HUES6 (cell line): ENCODE results near the gene NOTCH4.
A peak's percentile ranks its signal among the peaks of the same experiment; 100 is the strongest.
"Not testable (repeated sequence)": the region's sequence is repeated elsewhere in the genome, so short reads cannot be mapped to it uniquely, and the experiment has no call there.

Experiments
- H3K27ac ChIP-seq: 2 replicates; pipeline ENCODE4 v1.7.0; 2013; ENCODE audit warnings: low read depth, mild to moderate bottlenecking, low read length, inconsistent platforms
- H3K27me3 ChIP-seq: 2 replicates; pipeline ENCODE4 v1.6.1; 2013; ENCODE audit warnings: low read length; ENCODE audit not compliant: control insufficient read depth, insufficient read depth
- H3K36me3 ChIP-seq: 2 replicates; pipeline ENCODE4 v1.6.1; 2013; ENCODE audit warnings: low read length; ENCODE audit not compliant: control insufficient read depth, insufficient read depth
- H3K4me1 ChIP-seq: 2 replicates; pipeline ENCODE4 v1.6.1; 2013; ENCODE audit warnings: low read length; ENCODE audit not compliant: control insufficient read depth, insufficient read depth
- H3K4me3 ChIP-seq: 2 replicates; pipeline ENCODE4 v1.5.1; 2013; ENCODE audit warnings: low read depth, low read length
- H3K9ac ChIP-seq: one replicate; pipeline ENCODE4 v1.6.1; 2013; ENCODE audit warnings: mild to moderate bottlenecking, low read length
- H3K9me3 ChIP-seq: 2 replicates; pipeline ENCODE4 v1.6.1; 2013; ENCODE audit warnings: low read depth, low read length; ENCODE audit not compliant: control insufficient read depth, insufficient read depth

NOTCH4 gene

DNA sequence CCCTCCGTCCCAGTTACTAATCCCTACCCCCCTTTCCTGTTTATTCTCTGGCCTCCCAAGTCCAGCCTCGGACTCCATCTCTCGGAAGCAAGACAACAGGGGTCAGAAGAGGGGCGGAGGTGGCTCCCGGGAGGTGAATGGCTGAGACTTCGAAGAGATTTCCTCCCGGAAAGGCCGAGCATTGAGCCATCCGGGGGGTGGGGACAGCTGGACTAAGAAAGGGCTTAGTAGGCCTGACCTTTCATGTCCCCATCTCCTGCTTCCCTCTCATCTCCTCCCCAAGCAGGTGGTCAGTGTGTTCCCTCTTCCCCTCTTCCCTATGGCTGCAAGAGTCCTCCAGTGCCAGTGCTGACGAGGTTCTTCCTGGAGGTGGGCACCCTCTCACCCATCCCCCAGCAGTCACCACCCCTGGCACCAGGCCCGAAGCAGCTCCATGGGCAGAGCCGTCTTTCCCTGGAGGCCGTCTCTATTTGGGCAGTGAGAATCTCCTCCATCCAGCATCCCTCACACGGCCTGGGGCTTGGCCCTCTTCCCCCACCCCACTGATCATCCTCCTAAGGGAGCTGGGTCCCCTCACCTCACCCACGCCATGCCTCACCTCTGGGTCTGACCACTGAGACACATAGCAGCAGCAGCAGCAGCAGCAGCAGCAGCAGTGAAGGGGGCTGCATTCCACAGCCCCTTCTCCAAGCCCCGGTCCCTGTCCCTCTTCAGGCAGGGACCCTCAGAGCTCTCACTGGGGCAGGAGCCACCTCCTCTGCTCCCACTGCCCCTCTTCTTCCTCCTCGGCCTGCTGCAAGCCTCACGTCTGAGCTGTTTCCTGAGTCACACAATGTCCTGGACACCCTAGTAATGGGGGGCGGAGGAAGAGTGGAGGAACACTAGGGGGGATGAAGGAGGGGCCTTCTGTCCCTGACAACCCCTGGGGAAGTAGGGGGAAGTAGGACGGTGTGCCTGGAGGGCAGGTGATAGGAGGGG is at the start of gene NOTCH4:
NOTCH4 (minus strand) TSS at position 810 of the 978 bp plus-strand sequence; CDS start at position 671, 139 bp downstream.
- Histone ChIP-seq H3K27ac (no peak within 1 kb of the TSS), H3K9me3 (no peaks in the 10 kb centered on the region), H3K9ac (no peak within 1 kb of the TSS)

DNA sequence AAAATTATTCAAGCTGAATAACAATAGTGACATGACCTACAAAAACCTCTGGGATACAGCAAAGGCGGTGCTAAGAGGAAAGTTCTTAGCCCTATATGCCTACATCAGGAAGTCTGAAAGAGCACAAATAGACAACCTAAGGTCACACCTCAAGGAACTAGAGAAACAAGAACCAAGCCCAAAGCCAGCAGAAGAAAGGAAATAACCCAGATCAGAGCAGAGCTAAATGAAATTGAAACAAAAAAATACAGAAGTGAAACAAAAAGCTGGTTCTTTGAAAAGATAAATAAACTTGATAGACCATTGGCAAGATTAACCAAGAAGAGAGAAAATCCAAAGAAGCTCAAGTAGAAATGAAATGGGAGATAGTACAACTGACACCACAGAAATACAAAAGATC is 47.6 kb upstream of the NOTCH4 start:
- H3K9ac ChIP-seq = no peak overlapping the region
- H3K36me3 ChIP-seq = no peaks in the 10 kb centered on the region
- no peaks in the 10 kb centered on the region for H3K27me3 ChIP-seq
- no peak overlapping the region for H3K27ac ChIP-seq
- peaks cover 5% of the 10 kb centered on the region; the same call in 1 of the 2 replicates for H3K9me3 ChIP-seq
- H3K4me3 ChIP-seq = no peak overlapping the region
- no peaks in the 10 kb centered on the region for H3K4me1 ChIP-seq

More for the DNA sequence above, at the start of gene NOTCH4:
- peaks cover 16% of the 10 kb centered on the region; the same call in 1 of the 2 replicates for H3K4me1 ChIP-seq
- H3K36me3 ChIP-seq = no peaks in the 10 kb centered on the region
- H3K27me3 ChIP-seq = peaks cover 43% of the 10 kb centered on the region
- no peak within 1 kb of the TSS for H3K4me3 ChIP-seq

DNA sequence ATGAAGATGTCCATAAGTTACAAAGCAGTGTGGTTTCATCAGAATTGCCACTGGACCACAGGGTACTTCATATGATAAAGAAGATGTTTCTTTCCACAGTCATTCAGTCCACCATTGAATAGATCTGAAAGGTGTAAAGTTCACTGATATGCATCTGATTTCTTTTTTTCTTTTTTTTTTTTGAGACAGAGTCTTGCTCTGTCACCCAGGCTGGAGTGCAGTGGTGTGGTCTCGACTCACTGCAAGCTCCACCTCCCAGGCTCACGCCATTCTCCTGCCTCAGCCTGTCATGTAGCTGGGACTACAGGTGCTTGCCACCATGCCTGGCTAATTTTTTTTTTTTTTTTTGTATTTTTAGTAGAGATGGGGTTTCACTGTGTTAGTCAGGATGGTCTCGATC is 44.6 kb upstream of the NOTCH4 start:
- not testable (repeated sequence) for H3K9me3 ChIP-seq, H3K36me3 ChIP-seq, H3K27ac ChIP-seq, H3K9ac ChIP-seq, H3K4me1 ChIP-seq, H3K4me3 ChIP-seq, H3K27me3 ChIP-seq

DNA sequence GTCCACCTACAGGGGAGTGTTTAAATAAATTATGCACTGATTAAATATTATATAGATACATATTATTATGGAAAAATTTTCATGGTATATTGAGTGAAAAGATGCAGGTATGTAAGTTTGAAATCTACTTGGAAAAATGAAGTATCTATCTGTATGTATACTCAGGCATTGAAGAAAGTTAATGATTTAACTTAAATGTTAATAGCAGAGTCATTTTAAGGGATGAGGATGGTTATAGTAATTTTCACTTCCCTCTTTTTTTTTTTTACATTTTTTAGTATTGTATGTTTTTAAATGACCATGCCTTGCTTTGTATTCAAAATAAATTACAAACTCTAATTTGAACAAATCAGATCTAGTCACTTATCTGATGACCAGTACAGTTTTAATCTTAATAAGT is 43.2 kb upstream of the NOTCH4 start:
- Histone ChIP-seq H3K36me3 (no peaks in the 10 kb centered on the region), H3K27ac (no peak overlapping the region), H3K27me3 (no peaks in the 10 kb centered on the region), H3K9ac (no peak overlapping the region), H3K9me3 (no peaks in the 10 kb centered on the region), H3K4me3 (no peak overlapping the region), H3K4me1 (no peaks in the 10 kb centered on the region)

DNA sequence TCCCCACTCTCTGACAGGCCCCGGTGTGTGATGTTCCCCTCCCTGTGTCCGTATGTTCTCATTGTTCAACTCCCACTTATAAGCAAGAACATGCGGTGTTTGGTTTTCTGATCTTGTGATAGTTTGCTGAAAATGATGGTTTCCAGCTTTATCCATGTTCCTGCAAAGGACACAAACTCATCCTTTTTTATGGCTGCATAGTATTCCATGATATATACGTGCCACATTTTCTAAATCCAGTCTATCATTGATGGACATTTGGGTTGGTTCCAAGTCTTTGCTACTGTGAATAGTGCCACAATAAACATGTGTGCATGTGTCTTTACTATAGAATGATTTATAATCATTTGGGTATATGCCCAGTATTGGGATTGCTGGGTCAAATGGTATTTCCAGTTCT is 33.4 kb upstream of the NOTCH4 start:
- H3K27me3 ChIP-seq, H3K36me3 ChIP-seq, H3K4me3 ChIP-seq, H3K4me1 ChIP-seq, H3K9me3 ChIP-seq, H3K9ac ChIP-seq, H3K27ac ChIP-seq: not testable (repeated sequence)

DNA sequence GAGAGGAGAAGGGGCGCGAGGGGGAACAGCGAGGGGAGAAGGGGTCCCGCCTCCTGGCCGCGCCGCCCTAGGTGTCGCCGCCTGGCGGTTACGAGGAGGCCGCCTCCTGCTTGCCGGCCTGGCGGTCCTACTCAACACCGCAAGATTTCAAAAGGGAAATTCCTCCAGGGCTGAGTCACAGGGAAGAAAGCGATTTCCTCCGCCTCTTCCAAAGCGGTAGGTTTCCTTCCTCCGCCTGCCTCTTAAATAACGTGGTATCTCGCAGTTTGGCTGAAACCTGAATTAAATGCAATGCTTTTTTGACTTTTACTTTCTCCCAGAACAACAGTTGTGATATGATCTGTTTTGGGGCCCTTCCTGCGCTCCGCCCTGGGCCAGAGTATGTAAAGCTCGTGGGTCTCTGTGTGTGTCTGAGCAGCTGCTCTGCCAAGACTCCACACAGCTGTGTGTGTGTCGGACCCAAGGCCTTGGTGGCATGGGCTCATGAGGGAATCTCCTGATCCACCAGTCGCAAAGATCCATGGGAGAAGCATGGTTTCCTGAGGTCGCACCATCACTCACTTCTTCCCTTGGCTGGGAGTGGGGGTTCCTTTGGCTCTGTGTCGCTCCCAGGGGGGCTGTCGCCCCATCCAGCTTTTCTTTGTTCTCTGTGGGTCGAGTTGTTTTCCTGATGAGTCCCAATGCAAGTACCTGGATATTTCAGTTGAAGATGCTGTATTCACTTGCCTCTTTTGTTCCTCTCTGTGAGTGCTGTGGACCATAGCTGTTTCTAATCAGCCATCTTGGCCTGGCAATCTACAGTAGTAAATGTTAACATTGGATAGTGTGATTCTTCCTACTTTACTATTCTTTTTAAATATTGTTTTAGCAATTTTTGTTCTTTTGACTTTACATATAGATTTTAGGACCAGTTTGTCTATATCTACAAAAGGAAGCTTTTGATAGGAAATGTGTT is 31.6 kb upstream of the NOTCH4 start:
- H3K4me1 ChIP-seq = peaks cover 9% of the 10 kb centered on the region
- H3K4me3 ChIP-seq = peak overlapping the region; percentile 55
- H3K27ac ChIP-seq = peak overlapping the region; percentile 87
- no peaks in the 10 kb centered on the region for H3K36me3 ChIP-seq
- H3K27me3 ChIP-seq = no peaks in the 10 kb centered on the region
- H3K9ac ChIP-seq = peak overlapping the region; percentile 88
- no peaks in the 10 kb centered on the region for H3K9me3 ChIP-seq

DNA sequence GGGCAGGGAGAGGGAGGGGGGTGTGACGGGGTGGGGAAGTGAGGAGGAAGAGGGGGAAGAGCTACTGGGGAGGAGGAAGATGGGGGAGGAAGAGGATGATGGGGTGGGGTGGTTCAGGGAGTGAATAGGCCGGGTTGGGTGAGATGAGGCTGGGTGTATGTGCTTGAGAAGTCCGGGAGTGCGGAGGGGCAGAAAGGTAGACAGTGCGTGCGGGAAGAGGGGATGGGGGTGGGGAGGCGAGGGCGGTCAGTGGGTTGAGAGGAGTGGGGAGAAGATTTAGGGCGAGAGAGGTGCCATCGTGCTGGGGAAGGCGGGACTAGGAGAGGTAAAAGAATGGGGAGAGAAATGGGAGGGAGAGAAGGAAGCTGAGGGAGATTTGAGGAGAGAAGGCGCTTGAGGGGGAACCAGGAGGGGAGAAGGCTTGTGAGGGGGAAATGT is 30.9 kb upstream of the NOTCH4 start:
- H3K4me3 ChIP-seq = peak overlapping the region; percentile 55
- H3K9me3 ChIP-seq = peaks cover 2% of the 10 kb centered on the region; the same call in 1 of the 2 replicates
- no peaks in the 10 kb centered on the region for H3K27me3 ChIP-seq
- no peaks in the 10 kb centered on the region for H3K36me3 ChIP-seq
- H3K27ac ChIP-seq = no peak overlapping the region
- H3K9ac ChIP-seq = peak overlapping the region; percentile 61
- H3K4me1 ChIP-seq = peaks cover 9% of the 10 kb centered on the region

DNA sequence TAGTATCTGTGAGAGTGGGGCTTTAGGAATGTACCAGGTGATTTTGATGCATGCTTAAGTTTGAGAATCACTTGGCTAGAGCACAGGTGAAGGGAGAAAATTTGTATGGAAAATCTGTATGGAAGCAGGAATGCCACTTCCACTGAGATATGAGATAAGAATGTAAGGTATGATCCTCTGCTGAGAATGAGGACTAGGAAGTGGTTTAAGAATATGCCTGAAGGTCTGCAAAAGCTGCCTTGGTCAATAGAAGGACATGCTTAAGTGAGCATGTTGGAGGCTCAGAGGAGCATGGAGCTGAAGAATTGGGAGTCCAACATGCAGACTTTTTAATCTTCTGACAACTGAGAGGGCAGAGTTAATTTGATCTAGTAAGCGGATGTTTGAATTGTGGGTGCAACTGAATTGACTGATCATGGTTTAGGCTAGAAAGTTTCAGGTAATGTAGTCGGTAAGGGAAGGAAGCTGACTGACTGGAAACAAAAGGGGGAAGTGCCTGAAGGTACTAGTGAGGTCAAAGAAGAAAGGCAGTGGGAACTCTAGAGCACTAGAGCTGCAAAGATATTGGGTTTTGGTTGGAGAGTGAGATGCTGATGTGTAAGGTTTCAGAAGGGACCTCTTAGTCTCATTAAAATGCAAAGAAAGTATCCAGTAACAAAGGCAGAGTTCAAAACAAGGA is 28.6 kb upstream of the NOTCH4 start:
- no peaks in the 10 kb centered on the region for H3K36me3 ChIP-seq
- no peak overlapping the region for H3K9ac ChIP-seq
- H3K27me3 ChIP-seq = no peaks in the 10 kb centered on the region
- no peak overlapping the region for H3K4me3 ChIP-seq
- peaks cover 9% of the 10 kb centered on the region for H3K4me1 ChIP-seq
- no peak overlapping the region for H3K27ac ChIP-seq
- H3K9me3 ChIP-seq = peaks cover 20% of the 10 kb centered on the region

DNA sequence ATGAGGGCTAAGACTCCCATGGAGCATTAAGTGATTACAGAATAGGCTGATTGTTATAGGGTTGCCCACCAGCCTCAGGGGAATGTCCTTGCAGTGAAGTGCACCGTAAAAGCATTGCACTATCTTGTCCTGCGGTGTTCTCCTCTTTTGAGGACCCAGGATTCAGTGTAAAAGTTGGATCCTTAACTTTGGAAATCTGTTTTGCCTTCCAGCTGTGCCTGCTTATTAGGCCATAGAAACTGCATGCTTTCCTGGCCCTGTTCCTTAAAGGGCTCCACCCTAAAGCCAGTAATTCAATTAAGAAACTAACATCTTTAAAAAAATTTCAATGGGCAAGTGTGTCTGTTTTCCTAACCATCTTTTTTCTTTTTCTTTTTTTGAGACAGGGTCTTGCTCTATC is 25.4 kb upstream of the NOTCH4 start:
- H3K27me3 ChIP-seq = no peaks in the 10 kb centered on the region
- H3K9me3 ChIP-seq = peaks cover 20% of the 10 kb centered on the region
- no peak overlapping the region for H3K4me3 ChIP-seq
- H3K4me1 ChIP-seq = 0 out of 2 replicates have a peak, but pooled peaks cover 3% of the 10 kb centered on the region
- H3K36me3 ChIP-seq = no peaks in the 10 kb centered on the region
- H3K27ac ChIP-seq = no peak overlapping the region
- no peak overlapping the region for H3K9ac ChIP-seq

DNA sequence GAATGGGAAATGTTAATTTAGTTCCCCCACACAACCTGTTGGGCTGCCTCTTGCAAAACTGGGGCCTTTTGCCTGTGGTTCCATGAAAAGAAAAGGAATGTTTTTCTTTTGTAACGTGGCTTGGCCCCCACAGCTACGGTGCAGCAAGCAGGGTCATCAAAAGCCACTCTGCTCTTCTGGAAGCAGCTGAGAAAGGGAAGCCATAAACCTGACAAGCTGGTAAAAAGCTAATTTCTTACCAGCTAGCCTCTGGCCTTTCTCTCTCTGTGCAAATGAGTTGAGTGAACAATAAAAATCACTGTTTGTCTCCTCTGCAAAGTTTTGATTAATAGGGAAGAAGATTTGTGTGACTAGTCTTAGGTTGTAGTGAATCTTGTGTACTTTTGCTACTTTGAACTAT is 23.5 kb upstream of the NOTCH4 start:
- Histone ChIP-seq H3K27ac (no peak overlapping the region), H3K9ac (no peak overlapping the region), H3K9me3 (peaks cover 20% of the 10 kb centered on the region), H3K4me1 (no peaks in the 10 kb centered on the region), H3K4me3 (no peak overlapping the region), H3K36me3 (no peaks in the 10 kb centered on the region), H3K27me3 (peaks cover 6% of the 10 kb centered on the region; the same call in 1 of the 2 replicates)
